GM18517 (cell line): Measurements from ENCODE around the gene AOX1.
"Not testable (repeated sequence)": the region's sequence is repeated elsewhere in the genome, so short reads cannot be mapped to it uniquely, and the experiment has no call there.

ENCODE experiments used
- ATAC-seq: cut with Tn5 transposase; IDR thresholded peaks from one replicate; pipeline ENCODE4 v1.9.1; 2021; ENCODE audit warnings: mild to moderate bottlenecking, moderate library complexity; ENCODE audit not compliant: unreplicated experiment

The AOX1 gene

DNA sequence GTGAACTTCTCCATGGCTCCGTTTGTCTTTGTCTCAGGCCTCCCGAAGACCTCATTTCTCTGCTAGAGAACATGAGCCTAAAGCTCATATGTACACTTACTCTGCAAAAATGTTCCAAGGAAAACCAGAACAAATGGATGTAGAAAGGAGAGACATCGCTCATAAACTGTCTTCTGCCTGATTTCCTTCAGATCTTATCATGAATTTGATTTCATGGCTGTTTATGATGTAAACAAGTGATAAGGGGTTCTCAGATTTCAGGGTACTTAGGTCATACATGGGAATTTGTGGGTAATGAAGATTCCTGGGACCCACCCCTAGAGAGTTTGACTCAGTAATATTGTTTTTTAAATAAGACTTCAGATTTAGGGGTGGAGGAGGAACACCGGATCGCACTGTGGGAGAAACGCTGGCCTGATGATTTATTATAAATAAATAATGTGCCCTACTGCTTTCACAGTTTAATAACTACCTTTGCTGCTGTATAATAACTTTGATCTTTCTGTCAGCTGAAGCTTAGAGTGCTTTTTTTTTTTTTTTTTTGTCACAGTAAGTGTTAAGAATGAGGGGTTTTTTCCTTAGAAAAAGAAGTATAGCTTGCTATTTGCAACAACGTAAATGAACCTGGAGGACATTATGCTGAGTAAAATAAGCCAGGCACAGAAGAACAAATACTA, 14.9 kb downstream of the AOX1 start:
- ATAC-seq = no peak

DNA sequence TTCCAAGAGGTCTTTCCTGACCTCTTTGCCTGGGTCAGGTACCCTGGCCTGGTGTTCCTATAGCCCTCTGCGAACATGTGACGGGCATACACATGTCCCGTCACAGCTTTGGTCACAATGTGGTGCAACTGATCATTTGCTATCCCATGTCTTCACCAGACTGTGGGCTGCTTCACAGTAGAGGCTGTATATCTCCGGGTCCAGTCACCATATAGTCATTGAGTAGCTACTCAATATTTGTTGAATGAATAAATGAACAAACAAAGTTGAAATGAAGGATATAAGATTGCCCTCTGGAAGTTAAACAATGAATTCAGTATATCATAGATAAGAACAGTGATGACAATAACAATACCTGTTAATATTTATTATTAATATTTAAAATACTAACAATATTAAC, 16.8 kb downstream of the AOX1 start:
- no peak for ATAC-seq

DNA sequence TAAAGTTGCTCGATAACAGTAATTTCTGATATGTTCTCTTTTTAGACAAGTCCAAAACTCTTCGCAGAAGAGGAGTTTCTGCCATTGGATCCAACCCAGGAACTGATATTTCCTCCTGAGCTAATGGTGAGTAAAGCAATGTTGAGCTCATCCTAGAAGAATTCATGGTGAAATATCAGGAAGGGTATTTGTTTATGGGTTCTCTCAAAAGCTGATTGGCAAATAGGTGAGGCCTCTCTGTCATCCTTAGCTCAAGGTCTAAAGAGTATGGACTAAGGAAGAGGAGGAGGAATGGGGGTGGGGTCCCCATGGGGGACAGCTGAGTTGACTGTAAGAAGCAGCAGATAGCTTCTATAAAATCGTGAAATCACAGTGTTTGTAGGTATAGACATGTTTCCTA, 18.2 kb downstream of the AOX1 start:
- no peak for ATAC-seq

DNA sequence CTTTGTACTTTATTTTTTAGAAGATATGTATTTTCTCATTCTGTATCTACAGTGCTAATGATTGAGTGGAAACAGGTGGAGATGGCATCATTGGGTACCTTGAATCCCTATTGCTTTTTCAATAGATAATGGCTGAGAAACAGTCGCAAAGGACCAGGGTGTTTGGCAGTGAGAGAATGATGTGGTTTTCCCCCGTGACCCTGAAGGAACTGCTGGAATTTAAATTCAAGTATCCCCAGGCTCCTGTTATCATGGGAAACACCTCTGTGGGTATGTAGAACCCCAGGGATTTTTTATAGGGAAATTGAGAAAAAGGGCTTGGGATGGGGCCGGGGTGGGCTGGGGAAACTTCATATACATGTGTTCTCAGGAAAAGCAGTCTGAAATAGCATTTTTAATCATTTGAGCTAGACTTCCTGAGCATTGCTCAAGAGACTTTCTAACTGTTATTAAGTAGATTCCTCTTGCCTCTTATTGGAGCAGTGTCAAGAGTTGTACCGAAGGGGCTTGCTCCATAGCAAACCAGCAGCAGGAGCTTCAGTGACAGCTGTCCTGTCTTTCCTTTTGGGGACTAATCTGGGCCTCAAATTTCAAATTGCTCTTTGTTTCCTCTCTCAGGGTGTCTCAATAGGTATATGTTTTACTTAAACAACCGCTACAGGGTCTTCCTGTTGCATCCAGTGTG, 18.9 kb downstream of the AOX1 start:
- no peak for ATAC-seq

DNA sequence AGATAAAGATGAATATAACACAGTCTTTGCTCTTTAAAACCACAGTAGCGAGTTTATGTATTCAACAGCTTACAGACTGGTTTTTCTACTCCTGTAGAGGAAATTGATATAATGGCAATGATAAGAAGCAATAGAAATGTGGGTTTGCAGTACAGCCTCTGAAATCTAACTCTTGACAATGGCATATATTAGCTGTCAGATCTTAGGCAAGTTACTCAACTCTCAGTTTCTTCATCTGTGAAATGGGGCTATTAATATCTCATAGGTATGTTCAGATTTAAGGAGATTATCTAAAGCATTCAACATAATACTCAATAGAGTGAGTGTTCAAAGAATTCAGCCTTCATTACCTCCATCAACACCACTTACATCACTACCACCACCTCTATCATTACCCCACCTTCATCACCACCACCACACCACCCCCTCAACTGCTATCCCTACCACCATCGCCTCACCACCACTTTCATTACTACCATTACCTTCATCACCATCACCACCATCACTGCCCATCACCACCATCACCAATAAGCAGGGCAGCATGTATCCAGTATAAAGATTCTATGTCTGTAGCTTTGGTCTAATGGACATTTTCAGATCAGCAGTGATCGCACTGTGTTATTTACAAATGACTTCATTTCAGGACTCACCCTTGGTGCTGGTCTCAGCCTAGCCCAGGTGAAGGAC, 22.7 kb downstream of the AOX1 start:
- ATAC-seq = no peak

DNA sequence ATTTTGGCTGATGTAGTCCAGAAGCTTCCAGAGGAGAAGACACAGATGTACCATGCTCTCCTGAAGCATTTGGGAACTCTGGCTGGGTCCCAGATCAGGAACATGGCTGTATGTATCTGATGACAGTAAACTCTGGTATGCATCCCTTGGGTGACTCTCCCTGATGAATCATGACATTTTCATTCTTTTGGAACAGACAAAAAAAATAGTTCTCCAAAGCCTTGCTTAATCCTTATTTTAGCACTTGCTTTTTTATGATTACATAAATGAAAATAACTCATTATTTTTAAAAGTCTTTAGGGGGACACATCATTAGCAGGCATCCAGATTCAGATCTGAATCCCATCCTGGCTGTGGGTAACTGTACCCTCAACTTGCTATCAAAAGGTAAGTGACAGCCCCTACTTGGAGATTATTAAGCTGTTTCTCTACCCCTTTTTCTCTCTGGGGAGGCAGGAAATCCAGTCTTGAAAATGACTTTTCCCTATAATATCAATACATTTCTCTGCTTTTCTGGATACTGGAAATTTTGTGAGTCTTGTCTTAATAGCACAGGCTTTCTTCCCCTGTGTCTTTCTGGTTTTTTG, 23.3 kb downstream of the AOX1 start:
- no peak for ATAC-seq

DNA sequence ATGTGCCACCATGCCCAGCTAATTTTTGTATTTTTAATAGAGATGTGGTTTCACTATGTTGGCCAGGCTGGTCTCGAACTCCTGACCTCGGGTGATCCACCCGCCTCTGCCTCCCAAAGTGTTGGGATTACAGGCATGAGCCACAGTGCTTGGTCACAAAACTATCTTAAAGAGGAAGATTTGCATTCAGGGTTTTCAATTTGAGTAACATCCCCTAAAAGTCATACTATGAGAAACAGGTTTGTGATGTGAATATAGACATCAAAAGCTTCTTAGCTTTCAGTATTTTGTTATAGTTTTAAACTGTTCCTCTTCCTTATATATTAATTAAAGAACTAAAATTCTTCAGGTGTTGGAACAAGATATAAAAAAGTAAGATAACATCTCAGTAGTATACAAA, 24.4 kb downstream of the AOX1 start:
- not testable (repeated sequence) for ATAC-seq

DNA sequence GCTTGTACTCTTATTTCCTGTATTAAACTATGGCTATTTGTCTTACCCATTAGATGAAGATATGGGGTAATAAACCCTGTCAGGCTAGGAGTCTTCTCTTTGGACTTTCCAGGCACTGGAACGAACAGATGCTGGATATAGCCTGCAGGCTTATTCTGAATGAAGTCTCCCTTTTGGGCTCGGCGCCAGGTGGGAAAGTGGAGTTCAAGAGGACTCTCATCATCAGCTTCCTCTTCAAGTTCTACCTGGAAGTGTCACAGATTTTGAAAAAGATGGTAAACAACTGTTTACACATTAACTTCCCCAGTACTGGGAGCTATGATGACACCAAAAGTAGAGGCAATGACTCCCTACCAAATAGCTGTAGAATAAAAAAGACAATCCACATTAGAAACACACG, 27.9 kb downstream of the AOX1 start:
- ATAC-seq = no peak

DNA sequence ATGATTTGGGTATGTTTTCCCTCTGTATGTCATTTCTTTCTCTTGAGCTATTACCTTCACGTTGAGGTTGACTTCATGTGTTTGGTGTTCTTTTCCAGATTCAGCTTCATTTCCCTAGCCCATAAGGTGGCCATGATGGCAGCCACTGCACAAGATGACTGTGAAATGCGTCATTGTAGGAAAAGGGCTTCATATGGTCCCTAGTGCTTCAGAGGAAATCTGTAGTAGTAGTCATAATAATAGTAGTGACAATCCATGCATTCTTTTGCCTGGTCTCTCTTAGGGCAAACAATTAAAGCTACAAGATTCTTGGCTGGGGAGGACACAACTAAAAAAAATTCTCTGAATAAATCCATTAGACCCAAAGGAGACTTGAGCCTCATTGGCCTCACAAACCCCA, 28.4 kb downstream of the AOX1 start:
- ATAC-seq = no peak

DNA sequence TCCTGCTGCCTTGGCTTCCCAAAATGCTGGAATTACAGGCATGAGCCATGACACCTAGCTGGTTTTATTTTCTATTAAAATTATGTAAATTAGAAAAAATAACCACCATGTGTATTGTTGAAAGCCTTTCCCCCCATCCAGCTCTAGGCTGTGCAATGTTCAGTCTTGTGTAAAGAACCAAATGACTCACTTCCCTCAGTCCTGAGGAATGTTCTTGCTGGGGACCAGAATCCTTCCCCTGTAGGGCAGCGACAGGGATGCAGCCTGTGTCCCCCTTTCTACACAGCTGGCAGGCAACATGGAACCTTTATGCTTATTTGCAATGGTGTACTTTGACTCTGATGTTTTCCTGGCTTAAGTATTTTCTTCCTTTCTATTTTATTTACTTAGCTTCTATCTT, 29.4 kb downstream of the AOX1 start:
- no peak for ATAC-seq

DNA sequence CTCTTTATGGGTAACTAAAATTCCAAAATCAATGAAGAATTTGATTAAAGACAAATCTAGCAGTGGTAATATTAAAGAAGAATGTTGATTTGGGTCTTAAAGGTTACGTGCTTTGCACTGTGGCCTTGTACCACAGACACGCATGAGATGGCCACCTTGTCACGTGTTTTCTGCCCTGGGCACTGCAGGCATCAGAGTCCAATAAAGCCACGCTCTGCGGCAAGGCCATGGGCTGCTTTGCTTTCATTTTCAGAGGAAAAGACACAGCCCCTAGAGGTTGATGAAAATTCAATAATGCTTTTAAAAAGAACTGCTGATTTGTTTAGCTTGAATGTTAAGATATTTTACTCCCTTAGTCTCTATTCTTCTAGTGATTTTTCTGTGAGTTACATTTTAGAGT, 30.4 kb downstream of the AOX1 start:
- ATAC-seq = no peak

DNA sequence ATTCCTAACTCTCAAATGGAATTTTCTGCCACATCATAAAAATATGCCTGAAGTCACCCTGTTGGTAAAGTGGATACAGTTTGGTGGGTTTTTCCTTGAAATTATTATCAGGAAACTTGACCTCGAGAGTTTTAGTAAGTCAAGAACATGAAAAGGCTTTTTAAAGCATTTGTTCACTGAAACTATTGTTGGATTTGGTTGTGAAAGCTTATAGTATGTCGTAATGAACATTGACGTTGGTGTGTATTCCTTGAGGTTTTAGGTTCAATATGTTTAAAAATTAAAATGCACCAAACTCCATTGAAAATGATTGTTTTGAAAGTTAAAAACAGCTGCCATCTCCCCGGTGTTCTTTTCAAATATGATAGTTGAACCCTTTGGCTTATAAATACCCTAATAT, 30.8 kb downstream of the AOX1 start:
- no peak for ATAC-seq

DNA sequence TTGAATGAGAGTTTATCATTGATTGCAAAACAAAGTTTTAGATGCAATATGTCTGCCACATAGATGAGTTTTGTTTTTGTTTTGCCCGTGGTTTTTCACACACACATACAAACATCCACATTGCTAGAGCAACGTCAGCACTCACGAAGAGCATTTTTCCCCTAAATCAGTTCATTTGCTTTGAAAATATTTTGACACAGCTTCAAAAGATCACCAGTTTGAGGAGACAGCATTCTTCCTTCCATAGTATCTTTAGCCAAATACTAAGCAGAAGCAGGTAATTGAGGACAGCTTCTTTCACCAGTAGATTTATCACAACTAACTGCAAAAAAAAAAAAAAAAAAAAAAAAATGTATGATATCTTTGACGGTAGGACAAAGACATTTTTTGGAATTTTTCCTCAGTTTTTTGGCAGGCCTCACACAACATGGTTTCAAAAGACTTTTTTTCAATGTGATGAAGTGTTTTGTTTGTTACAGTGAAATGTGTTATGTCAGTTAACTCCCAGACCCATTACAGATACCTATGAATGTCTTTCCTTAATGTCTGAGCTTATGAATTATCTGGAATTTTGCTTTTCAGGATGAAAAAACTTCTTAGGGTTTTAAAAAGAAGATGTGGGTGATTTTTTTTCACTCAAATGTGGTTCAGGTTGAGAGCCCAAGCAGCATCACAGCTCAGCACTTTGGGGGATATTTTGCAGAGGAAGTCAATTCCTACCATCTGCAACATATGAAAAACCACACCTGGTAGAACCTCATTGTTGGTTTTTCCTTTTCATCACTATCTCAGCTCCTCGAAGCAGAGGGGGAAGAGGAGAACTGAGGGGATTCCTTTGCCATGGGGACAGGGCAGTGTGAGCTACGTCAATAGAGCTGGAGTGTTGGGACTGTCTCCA, 31.6 kb downstream of the AOX1 start:
- no peak for ATAC-seq

DNA sequence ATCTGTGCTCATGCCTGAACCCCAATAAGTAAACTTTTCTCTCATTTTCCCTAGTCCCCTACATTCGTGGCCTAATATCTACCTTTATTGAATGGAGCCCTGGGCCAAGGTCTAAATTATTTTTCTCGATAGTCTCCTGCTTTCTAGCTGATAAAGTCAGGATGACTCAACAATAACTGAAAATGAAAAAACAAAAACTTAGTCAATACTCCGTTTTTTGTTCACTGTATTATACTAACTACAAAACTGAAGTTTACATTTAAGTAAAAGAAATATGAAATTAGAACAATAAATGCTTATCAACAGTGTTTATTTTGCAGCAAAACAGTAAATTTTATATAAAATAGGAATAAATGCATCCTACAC, 32.2 kb downstream of the AOX1 start:
- no peak for ATAC-seq

DNA sequence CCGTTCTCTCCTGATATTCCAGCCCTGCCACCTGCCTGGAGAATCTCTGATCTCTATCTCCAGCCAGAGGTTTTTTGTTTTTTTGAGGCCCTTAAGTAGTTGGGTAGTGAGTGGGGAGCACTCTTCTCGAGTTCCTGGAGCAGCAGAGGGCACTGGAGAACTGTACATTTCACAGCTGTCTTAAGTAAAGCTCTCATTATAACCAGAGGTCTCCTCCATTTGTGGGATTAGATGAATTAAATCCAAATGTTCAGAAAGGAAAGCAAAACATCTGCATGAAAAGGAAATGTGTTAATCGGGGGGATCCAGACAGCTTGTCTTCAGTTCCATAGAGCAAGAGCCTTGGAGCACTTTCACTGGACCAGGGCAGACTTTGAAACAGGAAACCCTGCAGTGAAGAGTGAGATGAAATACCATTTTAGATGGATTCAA, 32.8 kb downstream of the AOX1 start:
- no peak for ATAC-seq

DNA sequence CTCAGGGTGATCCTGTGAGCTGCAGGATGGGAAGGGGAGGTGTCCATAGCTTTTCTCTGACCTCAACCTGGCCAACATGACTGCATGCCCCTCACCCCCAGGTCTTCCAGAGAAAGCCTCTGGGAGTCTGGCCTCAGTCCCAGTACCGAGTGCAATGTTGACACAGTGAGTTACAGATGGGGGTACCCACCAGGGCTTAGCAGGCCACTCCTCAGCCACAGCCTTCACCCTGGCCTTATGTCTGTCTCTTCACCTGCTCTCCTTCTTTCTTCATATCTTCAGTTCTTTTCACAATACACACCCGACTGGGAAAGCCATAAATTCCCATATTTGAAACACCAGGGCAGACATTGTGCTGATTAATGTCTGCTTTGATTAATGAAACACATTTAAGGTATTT, 33.5 kb downstream of the AOX1 start:
- ATAC-seq = no peak

DNA sequence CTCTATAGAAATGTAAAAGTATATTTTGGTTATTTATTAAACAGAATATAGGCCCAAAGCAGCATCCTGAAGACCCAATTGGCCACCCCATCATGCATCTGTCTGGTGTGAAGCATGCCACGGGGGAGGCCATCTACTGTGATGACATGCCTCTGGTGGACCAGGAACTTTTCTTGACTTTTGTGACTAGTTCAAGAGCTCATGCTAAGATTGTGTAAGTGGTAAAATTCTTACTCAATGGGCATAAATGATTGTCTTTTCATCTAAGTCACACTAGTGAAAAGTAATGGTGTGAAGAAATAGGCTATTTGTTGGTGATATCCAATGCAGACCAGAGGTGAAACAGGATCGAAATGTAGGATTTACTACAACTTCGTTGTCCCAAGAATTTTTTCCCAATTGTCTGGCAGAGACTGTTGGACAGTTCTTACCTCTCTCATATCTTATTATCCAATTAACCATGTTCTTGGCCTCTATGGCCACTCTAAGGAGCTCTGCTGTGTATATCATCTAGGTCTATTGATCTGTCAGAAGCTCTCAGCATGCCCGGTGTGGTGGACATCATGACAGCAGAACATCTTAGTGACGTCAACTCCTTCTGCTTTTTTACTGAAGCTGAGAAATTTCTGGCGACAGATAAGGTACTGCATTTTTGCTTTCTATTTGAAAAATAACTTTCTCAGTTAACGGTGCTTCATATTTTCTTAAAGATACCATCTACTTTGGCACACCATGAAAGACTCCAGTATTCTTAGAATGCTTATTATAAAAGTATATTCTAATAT, 35.0 kb downstream of the AOX1 start:
- no peak for ATAC-seq

DNA sequence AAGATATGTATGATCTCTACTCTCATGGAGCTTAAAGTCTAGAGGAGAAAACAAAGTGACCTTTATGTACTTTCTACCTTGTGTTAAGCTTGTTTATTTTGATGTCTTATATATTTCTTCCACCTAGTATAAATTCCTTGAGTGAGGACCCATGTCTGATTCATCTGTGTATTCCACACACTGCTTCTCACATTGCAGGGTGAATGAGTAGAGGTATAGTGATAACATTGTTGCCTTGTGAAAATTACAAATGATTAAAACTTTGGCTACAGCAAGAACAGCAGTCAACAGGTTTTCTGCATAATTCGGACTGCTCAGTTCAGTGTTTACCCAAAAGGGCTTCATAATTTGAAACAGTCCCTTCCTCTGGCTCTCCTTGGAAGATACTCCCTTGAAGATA, 36.3 kb downstream of the AOX1 start:
- no peak for ATAC-seq

DNA sequence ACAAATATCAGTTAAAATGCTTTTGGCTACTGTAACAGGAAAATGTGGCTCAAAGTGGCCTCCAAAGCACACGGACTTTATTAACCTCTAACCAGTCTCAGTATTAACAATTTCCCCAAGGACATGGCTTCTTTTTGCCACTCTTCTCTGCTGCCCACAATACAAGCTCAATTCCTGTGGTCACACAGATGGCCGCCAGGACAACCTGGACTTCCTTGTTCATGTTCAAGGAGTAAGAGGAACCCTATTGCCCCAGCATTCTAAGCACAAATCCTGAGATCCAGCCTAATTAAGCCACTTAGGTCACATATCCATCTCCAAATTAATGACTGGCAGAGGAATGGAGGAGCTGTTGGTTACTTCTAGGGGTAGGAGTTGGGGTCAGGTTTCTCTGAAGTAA, 38.2 kb downstream of the AOX1 start:
- ATAC-seq = no peak

DNA sequence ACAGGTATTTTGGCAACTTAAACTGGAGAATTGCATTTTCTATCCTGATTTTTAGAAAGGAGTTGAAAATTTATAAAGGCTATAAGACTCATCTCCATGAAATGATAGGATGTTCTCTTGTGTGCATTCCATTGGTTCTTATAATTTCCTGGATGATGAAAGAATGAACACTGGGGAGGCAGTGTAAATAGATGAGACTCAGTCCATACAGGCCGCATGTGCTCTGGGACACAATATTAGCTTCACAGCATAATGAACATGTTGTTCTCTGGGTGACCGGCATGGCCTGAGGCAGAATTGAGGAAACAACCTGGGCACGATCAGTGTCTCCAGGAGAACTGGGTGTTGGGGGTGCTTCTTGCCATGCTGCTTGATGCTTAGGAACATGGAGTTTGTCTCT, 38.8 kb downstream of the AOX1 start:
- ATAC-seq = no peak
